HG02938 (cell line): ENCODE measurements around the gene LIMCH1.

Experiments
- ATAC-seq: cut with Tn5 transposase; IDR thresholded peaks from one replicate; pipeline ENCODE4 v1.9.1; 2021; ENCODE audit warnings: mild to moderate bottlenecking, moderate library complexity; ENCODE audit not compliant: unreplicated experiment

The LIMCH1 gene

GRCh38 chr4:41567186-41567585, 29.2 kb downstream of the LIMCH1 start:
- ATAC-seq, result no peak

- no peak for ATAC-seq
These were observed 30.4 kb downstream of the LIMCH1 start for GRCh38 chr4:41568363-41568762.

- ATAC-seq, result no peak
These were observed 32.0 kb downstream of the LIMCH1 start for GRCh38 chr4:41569961-41570360.

- no peak for ATAC-seq
These were observed 33.5 kb downstream of the LIMCH1 start for GRCh38 chr4:41571422-41571821.

GRCh38 chr4:41572516-41572915, 34.6 kb downstream of the LIMCH1 start:
- no peak for ATAC-seq

GRCh38 chr4:41572956-41573355, 35.0 kb downstream of the LIMCH1 start:
- ATAC-seq, result no peak

GRCh38 chr4:41573502-41574001, 35.6 kb downstream of the LIMCH1 start:
- no peak for ATAC-seq

GRCh38 chr4:41575207-41575606, 37.2 kb downstream of the LIMCH1 start:
- ATAC-seq, result no peak

GRCh38 chr4:41575665-41576064, 37.7 kb downstream of the LIMCH1 start:
- ATAC-seq, result no peak

- ATAC-seq, result no peak
These were observed 41.1 kb downstream of the LIMCH1 start for GRCh38 chr4:41579043-41579442.

GRCh38 chr4:41579526-41579925, 41.6 kb downstream of the LIMCH1 start:
- no peak for ATAC-seq

GRCh38 chr4:41580007-41580406, 42.0 kb downstream of the LIMCH1 start:
- ATAC-seq, result no peak

GRCh38 chr4:41586675-41587225, 48.8 kb downstream of the LIMCH1 start:
- no peak for ATAC-seq

- no peak for ATAC-seq
These were observed 49.3 kb downstream of the LIMCH1 start for GRCh38 chr4:41587286-41587685.

GRCh38 chr4:41590591-41590990, 52.6 kb downstream of the LIMCH1 start:
- ATAC-seq, result no peak

- ATAC-seq, result no peak
These were observed 56.5 kb downstream of the LIMCH1 start for GRCh38 chr4:41594432-41594831.

GRCh38 chr4:41597494-41597893, 59.5 kb downstream of the LIMCH1 start:
- no peak for ATAC-seq

GRCh38 chr4:41598580-41598979, 60.6 kb downstream of the LIMCH1 start:
- ATAC-seq, result no peak

GRCh38 chr4:41599192-41599786, 61.3 kb downstream of the LIMCH1 start:
- ATAC-seq, result no peak

- no peak for ATAC-seq
These were observed 62.4 kb downstream of the LIMCH1 start for GRCh38 chr4:41600243-41600912.

- ATAC-seq, result no peak
These were observed 63.1 kb downstream of the LIMCH1 start for GRCh38 chr4:41601025-41601424.

- no peak for ATAC-seq
These were observed 64.2 kb downstream of the LIMCH1 start for GRCh38 chr4:41602113-41602512.
